Measurements from ENCODE around the gene PRM1. TPM values are rescaled to one million over a fixed set of nuclear protein-coding genes. Genes with fewer than 3 reads are reported as not detected.

Gene PRM1
- total RNA-seq, 1 donor from 2014 or later = not detected

- H3K27ac Mint-ChIP-seq (ENCODE audit: unreplicated experiment) = no peak overlapping the region
- TF ChIP-seq CTCF (IDR thresholded peaks at IDR 0.05; ENCODE audit: partially characterized antibody, unreplicated experiment) = no peak
- H3K36me3 Mint-ChIP-seq (ENCODE audit: unreplicated experiment) = no peaks in the 10 kb centered on the region
- no peak for DNase-seq
- no peak overlapping the region for H3K4me3 Mint-ChIP-seq (ENCODE audit: unreplicated experiment)
- peaks cover 2% of the 10 kb centered on the region for H3K4me1 Mint-ChIP-seq (ENCODE audit: low read depth, unreplicated experiment)
- H3K27me3 Mint-ChIP-seq (ENCODE audit: unreplicated experiment) = peaks cover 1% of the 10 kb centered on the region
- peaks cover 1% of the 10 kb centered on the region for H3K9me3 Mint-ChIP-seq (ENCODE audit: unreplicated experiment)
Measured at GRCh38 chr16:11306381-11306780, 25.3 kb upstream of the PRM1 start.

GRCh38 chr16:11303405-11304138 lies 22.4 kb upstream of the PRM1 start:
- Mint-ChIP-seq H3K36me3 (ENCODE audit: unreplicated experiment) (no peaks in the 10 kb centered on the region), H3K4me1 (ENCODE audit: low read depth, unreplicated experiment) (no peaks in the 10 kb centered on the region), H3K4me3 (ENCODE audit: unreplicated experiment) (no peak overlapping the region), H3K9me3 (ENCODE audit: unreplicated experiment) (peaks cover 3% of the 10 kb centered on the region), H3K27ac (ENCODE audit: unreplicated experiment) (no peak overlapping the region), H3K27me3 (ENCODE audit: unreplicated experiment) (peaks cover 1% of the 10 kb centered on the region)
- TF ChIP-seq CTCF (IDR thresholded peaks at IDR 0.05; ENCODE audit: partially characterized antibody, unreplicated experiment) = no peak
- DNase-seq = no peak

DNA sequence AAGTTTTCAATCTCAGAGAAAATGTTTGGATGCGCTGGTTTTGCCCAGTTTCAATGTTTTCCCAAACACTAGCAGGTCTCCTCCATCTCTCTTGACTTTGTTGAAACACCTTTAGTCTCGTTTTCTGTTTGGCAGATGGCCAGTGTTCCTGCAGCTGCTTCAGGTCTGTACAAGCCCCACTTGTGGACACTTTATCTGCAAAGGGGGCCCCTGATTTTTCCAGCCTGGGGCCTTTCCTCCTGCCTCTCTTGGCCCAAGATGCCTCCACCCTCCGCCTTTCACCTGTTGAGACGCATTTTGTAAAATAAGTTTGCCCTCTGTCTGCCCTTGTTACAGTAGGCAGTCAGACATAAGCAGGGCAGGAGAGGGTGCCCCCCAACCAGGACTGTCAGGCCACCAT lies 21.8 kb upstream of the PRM1 start:
- H3K4me3 Mint-ChIP-seq (ENCODE audit: unreplicated experiment) = no peak overlapping the region
- peaks cover 1% of the 10 kb centered on the region for H3K27me3 Mint-ChIP-seq (ENCODE audit: unreplicated experiment)
- no peak for TF ChIP-seq CTCF (IDR thresholded peaks at IDR 0.05; ENCODE audit: partially characterized antibody, unreplicated experiment)
- no peak for DNase-seq
- peaks cover 2% of the 10 kb centered on the region for H3K9me3 Mint-ChIP-seq (ENCODE audit: unreplicated experiment)
- H3K4me1 Mint-ChIP-seq (ENCODE audit: low read depth, unreplicated experiment) = no peaks in the 10 kb centered on the region
- no peaks in the 10 kb centered on the region for H3K36me3 Mint-ChIP-seq (ENCODE audit: unreplicated experiment)
- no peak overlapping the region for H3K27ac Mint-ChIP-seq (ENCODE audit: unreplicated experiment)

DNA sequence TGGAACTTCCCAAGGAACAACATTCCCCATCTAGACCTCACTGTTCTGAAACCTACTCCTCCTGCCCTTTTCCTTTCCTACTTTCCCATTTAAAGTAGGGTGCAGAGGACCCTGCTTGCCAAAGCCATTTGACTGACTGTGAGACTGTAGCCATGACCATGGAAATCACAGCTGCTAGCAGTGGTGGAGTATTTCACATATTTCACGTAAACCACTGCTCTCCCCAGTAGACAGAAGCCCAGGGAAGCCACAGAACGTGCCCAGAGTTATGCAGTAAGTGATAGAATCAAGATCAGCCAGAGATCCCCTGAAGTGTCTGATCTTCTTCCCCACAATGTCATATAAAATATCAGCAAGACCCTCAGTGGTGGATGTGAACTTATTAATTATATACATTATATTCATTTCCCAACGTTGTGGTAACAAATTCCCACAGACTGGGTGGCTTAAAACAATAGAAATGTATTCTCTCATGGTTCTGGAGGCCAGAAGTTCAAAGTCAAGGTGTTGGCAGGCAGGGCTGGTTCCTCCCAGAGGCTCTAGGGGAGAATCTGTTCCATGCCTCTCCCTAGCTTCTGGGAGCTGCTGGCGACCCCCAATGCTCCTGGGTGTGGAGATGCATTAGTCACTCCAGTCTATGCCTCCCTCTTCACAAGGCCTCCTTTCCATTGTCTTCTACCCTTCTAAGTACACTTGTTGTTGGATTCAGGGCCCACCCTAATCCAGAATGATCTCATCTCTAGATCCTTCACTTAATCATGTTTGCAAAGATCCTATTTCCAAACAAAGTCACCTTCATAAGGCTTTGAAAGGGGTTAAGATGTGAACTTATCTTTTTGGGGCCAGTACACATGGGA lies 20.7 kb upstream of the PRM1 start:
- Mint-ChIP-seq H3K4me3 (ENCODE audit: unreplicated experiment) (no peak overlapping the region), H3K9me3 (ENCODE audit: unreplicated experiment) (peaks cover 2% of the 10 kb centered on the region), H3K27me3 (ENCODE audit: unreplicated experiment) (peaks cover 1% of the 10 kb centered on the region), H3K27ac (ENCODE audit: unreplicated experiment) (no peak overlapping the region), H3K36me3 (ENCODE audit: unreplicated experiment) (no peaks in the 10 kb centered on the region), H3K4me1 (ENCODE audit: low read depth, unreplicated experiment) (peaks cover 2% of the 10 kb centered on the region)
- TF ChIP-seq CTCF (IDR thresholded peaks at IDR 0.05; ENCODE audit: partially characterized antibody, unreplicated experiment) = no peak
- no peak for DNase-seq

GRCh38 chr16:11300560-11300892 lies 19.4 kb upstream of the PRM1 start:
- TF ChIP-seq CTCF (IDR thresholded peaks at IDR 0.05; ENCODE audit: partially characterized antibody, unreplicated experiment) = no peak
- no peaks in the 10 kb centered on the region for H3K36me3 Mint-ChIP-seq (ENCODE audit: unreplicated experiment)
- DNase-seq = no peak
- H3K27me3 Mint-ChIP-seq (ENCODE audit: unreplicated experiment) = peaks cover 4% of the 10 kb centered on the region
- H3K4me1 Mint-ChIP-seq (ENCODE audit: low read depth, unreplicated experiment) = peaks cover 2% of the 10 kb centered on the region
- H3K4me3 Mint-ChIP-seq (ENCODE audit: unreplicated experiment) = no peak overlapping the region
- peaks cover 2% of the 10 kb centered on the region for H3K9me3 Mint-ChIP-seq (ENCODE audit: unreplicated experiment)
- no peak overlapping the region for H3K27ac Mint-ChIP-seq (ENCODE audit: unreplicated experiment)
